Mesodermal cell (in vitro differentiated cells): ENCODE measurements around the gene TAS2R19.
"Not testable (repeated sequence)": the region's sequence is repeated elsewhere in the genome, so short reads cannot be mapped to it uniquely, and the experiment has no call there.

Experiments used
- H3K27ac ChIP-seq: 2 replicates; pipeline ENCODE4 v1.7.0; 2013; ENCODE audit warnings: mild to moderate bottlenecking, low read depth, low read length, moderate library complexity; ENCODE audit not compliant: severe bottlenecking
- H3K36me3 ChIP-seq: 2 replicates; pipeline ENCODE4 v1.7.1; 2013; ENCODE audit warnings: mild to moderate bottlenecking, low read length, moderate library complexity; ENCODE audit not compliant: control insufficient read depth, insufficient read depth
- H3K4me1 ChIP-seq: one replicate; pipeline ENCODE4 v1.7.1; 2013; ENCODE audit warnings: mild to moderate bottlenecking, low read length; ENCODE audit not compliant: insufficient read depth, control insufficient read depth, poor library complexity, severe bottlenecking
- H3K4me3 ChIP-seq: 2 replicates; pipeline ENCODE4 v1.7.0; 2013; ENCODE audit warnings: low read length, control low read depth, mild to moderate bottlenecking; ENCODE audit not compliant: insufficient read depth, poor library complexity, severe bottlenecking; ENCODE audit errors: extremely low read depth
- H3K9me3 ChIP-seq: 2 replicates; pipeline ENCODE4 v1.7.1; 2013; ENCODE audit warnings: mild to moderate bottlenecking, low read length, moderate library complexity; ENCODE audit not compliant: control insufficient read depth
- WGBS, 2 experiments: methylation state at CpG; one replicate each; pipeline ENCODE4 v1.1.5; 2013; ENCODE audit warnings: missing lambda C conversion rate in 2 of 2; ENCODE audit not compliant: insufficient coverage in 2 of 2; 5-methylcytosine and 5-hydroxymethylcytosine counted together

Gene TAS2R19

DNA sequence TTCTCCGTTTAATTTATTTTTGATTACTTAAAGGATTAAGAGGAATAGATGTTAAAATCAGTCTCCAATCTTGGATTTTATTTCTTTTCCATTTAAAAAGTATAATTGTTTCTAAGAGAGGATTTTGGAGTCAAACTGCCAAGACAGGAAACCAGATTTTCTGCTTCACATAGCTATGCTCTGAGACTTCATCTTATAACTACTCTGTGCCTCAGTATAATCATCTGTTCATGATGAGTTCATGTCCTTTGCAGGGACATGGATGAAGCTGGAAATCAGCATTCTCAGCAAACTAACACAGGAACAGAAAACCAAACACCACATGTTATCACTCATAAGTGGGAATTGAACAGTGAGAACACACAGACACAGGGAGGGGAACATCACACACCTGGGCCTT lies 17.7 kb upstream of the TAS2R19 start:
- no peaks in the 10 kb centered on the region for H3K36me3 ChIP-seq
- no peak overlapping the region for H3K27ac ChIP-seq
- no peak overlapping the region for H3K4me3 ChIP-seq
- H3K9me3 ChIP-seq = no peaks in the 10 kb centered on the region
- no peaks in the 10 kb centered on the region for H3K4me1 ChIP-seq
- no CpG with 5 or more reads among the region's 1 CpG for WGBS, 2 experiments

DNA sequence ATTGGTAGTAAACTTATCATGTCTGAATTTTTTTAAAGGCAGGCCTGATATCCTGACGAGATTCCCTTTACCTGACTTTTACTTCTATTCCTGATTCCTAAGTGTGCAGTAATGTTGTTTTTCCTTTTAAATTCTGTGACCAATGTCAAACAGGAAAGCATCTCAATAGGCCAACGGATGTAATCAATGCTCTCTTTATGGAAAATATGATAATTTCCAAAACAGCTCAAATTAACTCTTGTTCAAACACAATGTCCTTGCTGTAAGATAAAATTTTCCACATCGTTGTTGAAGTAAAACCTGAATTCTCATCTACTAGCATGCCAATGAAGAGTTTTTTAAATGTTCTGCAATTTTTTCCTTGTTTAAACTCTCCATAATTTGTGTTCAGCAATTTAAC lies 16.8 kb upstream of the TAS2R19 start:
- Histone ChIP-seq H3K36me3 (no peaks in the 10 kb centered on the region), H3K4me3 (no peak overlapping the region), H3K27ac (no peak overlapping the region), H3K4me1 (no peaks in the 10 kb centered on the region), H3K9me3 (no peaks in the 10 kb centered on the region)
- 100% methylated on average over 1 of the region's 3 CpGs for WGBS, 2 experiments

DNA sequence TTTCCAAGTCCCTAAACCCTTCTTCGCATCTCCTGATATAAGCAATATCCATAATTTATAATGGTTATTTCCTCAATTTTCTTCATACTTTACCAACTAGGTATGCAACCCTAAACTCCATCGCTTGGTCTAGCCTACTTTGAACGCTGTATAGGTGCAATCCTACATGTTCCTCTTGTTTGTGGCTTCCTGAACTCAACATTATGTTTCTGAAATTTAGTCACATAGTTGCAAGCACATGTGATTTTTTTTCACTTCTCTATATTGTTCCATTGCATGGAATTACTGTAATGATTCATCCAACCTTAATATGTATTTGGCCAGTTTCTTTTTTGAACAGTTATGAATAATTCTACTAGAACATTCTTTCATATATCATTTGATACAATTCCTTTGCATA lies 11.5 kb upstream of the TAS2R19 start:
- not testable (repeated sequence) for H3K4me1 ChIP-seq, H3K36me3 ChIP-seq, H3K9me3 ChIP-seq, H3K4me3 ChIP-seq, H3K27ac ChIP-seq
- no CpG with 5 or more reads among the region's 3 CpGs for WGBS, 2 experiments

DNA sequence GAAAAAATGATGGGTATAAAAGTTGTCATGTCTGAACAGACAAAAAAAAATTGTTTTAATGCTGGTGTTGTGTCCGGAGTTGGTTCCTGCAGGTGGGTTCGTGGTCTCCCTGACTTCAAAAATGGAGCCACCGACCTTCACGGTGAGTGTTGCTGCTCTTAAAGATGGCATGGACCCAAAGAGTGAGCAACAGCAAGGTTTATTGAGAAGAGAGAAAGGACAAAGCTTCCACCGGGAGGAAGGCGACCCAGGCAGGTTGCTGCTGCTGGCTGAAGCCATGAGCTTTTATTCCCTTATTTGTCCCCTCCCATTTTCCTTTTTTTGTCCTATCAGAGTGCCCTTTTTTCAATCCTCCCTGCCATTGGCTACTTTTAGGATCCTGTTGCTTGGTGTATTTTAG lies 8.9 kb upstream of the TAS2R19 start, which contains the start of gene TAS2R31:
Gene TAS2R31 (minus strand): TSS at position 101 of the 400 bp plus-strand sequence. CDS start 72 bp downstream, at position 29.
- no peaks in the 10 kb centered on the region for H3K4me1 ChIP-seq
- peaks cover 19% of the 10 kb centered on the region for H3K36me3 ChIP-seq
- H3K4me3 ChIP-seq = no peak within 1 kb of the TSS
- no peaks in the 10 kb centered on the region for H3K9me3 ChIP-seq
- H3K27ac ChIP-seq = no peak within 1 kb of the TSS
- 88 to 90% methylated on average over 5 of the region's 6 CpGs for WGBS, 2 experiments

DNA sequence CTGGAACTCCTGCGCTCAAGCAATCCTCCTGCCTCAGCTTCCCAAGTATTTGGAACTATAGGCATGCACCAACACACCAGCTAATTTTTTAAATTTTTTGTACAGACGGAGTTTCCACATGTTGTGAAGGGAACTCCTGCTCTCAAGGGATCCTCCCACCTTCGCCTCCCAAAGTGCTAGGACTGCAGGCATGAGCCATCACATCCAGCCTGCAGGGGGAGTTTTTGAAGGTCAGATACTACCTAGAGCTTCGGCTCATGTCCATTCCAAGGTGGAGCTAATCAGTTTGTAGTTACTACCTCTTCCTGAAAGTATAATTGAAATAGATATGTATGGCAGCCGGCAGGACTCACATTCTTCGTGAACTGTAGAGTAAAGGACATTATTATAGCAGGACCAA lies 3.7 kb upstream of the TAS2R19 start:
- H3K27ac ChIP-seq = no peak overlapping the region
- peaks cover 27% of the 10 kb centered on the region for H3K36me3 ChIP-seq
- WGBS, 2 experiments = 83 to 88% methylated on average over 3 of the region's 6 CpGs
- no peaks in the 10 kb centered on the region for H3K4me1 ChIP-seq
- no peaks in the 10 kb centered on the region for H3K9me3 ChIP-seq
- no peak overlapping the region for H3K4me3 ChIP-seq

DNA sequence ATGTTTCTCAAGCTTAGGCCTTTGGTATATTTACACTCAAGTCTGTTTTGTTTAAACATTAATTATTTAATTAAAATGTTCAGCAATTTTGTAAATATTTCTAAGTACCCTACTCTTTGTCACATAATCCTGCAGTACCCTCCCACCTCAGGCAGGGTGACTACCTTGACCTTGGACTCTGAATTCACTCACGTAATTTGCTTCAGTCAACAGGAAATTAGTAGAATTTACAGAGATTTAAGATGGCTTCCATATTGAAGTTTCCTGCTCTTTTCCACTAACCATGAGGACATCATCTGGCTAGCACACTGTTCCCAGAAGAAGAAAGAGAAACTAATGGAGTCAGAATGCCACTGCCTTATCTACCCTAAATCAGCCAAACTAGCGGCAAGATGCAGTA lies 967 bp upstream of the TAS2R19 start:
- Histone ChIP-seq H3K36me3 (peaks cover 23% of the 10 kb centered on the region), H3K27ac (no peak overlapping the region), H3K4me3 (no peak overlapping the region), H3K4me1 (no peaks in the 10 kb centered on the region), H3K9me3 (no peaks in the 10 kb centered on the region)
- 83 to 100% methylated on average over 1 of the region's 2 CpGs for WGBS, 2 experiments

DNA sequence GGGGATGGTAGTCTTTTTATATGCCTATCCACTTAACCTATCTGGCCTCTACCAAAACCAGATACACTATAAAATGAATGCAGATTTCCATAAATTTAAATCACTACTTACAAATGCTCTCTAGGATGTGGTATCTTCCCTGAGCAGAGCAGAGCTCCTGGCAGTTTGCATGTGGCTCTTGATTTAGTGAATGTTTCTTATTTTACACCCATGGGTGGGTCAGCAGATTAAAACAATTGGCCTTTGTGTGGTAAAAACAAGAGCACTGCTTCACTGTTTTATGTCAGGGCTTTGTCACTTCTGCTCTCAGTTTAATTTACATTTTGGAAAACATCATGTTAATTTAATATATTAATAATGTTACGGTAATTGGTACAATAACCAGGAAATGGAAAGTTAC lies 5.5 kb downstream of the TAS2R19 start:
- WGBS, 2 experiments = no CpG with 5 or more reads among the region's 1 CpG
- Histone ChIP-seq H3K9me3 (no peaks in the 10 kb centered on the region), H3K36me3 (peaks cover 3% of the 10 kb centered on the region), H3K4me3 (no peak overlapping the region), H3K4me1 (no peaks in the 10 kb centered on the region), H3K27ac (no peak overlapping the region)

DNA sequence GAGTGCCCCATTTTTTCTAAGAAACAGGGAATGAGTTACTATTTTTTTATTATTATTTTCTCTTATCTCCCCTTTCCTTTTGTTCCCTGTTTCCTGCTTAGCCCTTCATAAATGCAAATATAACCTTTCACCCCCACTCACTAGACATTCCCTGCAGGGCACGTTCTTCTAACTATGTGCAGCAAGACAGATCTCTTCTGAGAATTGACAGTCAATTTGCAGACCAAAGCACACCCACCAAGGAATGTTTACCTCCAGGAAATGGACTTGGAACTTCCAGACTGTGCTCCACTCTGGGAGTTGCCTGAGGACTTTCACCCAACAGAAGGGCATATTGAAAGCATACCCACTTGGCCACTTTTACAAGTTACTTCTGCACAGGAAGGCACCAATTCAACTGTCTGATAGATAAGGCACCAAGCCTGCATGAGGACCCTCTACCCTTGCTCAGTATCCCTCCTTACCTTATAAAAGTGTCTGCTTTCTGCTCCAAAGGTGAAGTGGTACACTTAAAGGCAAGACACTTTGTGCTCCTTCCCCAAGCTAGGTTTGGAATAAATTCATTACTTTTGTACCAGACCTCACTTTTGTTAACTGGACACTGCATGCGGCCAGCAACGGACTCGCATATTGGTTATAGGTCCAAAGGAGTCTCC lies 6.5 kb downstream of the TAS2R19 start:
- Histone ChIP-seq H3K4me3 (no peak overlapping the region), H3K4me1 (no peaks in the 10 kb centered on the region), H3K36me3 (no peaks in the 10 kb centered on the region), H3K9me3 (no peaks in the 10 kb centered on the region), H3K27ac (no peak overlapping the region)
- 92% methylated on average over 4 of the region's 4 CpGs for WGBS, 2 experiments

DNA sequence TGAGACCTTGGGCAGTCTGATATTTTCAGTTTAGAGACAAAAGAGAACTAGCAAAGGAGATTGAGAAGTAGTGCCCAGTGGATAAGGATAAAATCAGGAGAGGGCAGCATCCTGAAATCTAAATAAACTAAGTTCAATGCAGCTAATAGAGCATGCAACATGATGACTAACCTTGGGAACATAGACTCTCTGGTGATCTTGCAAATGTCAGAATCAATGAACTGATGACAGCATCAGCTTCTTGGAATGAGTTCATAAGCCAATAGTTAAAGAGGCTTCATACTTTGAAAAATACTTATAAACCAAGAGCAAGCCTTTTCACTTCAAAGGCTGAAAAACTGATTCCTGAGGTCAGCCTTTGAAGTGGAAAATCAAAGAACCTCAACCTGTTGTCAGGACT lies 8.2 kb downstream of the TAS2R19 start:
- no peak overlapping the region for H3K4me3 ChIP-seq
- H3K9me3 ChIP-seq = no peaks in the 10 kb centered on the region
- H3K4me1 ChIP-seq = no peaks in the 10 kb centered on the region
- no peaks in the 10 kb centered on the region for H3K36me3 ChIP-seq
- H3K27ac ChIP-seq = no peak overlapping the region

DNA sequence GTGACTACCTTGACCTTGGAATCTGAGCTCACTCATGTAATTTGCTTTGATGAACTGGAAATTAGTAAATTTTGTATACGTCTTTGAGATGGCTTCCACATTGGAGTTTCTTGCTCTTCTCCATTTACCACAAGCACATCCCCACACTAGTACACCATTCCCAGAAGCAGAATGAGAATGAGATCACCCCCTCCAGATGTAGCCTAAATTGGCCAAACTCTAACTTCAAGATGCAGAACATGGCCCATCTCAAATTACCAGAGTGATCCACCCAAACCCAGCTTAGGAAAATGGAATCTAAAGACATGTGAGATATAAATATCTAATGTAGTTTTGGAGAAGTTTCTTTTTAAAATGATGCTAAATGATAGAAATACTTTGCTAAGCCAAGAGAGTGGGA lies 14.8 kb downstream of the TAS2R19 start:
- H3K9me3 ChIP-seq = no peaks in the 10 kb centered on the region
- no CpG with 5 or more reads among the region's 1 CpG for WGBS, 2 experiments
- H3K4me3 ChIP-seq = no peak overlapping the region
- H3K4me1 ChIP-seq = no peaks in the 10 kb centered on the region
- no peak overlapping the region for H3K27ac ChIP-seq
- no peaks in the 10 kb centered on the region for H3K36me3 ChIP-seq

DNA sequence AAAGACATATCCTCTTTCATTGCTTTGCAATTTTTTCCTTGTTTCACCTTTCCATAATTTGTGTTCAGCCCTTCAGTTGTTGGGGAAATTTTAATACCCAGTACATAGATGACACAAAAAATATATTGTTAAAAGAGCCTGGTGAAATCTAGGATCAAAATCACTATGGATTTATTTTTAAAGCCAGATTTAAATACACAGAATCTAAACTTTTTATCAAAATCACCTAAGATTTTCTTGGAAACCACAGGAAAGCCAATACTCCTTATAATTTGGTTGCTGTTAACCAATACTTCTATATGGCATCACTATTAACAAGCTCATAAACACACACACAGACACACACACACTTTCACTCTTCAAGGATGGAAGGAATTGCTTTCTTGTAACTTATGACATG lies 24.2 kb downstream of the TAS2R19 start, which contains the start of gene TAS2R20:
Gene TAS2R20 (minus strand): TSS at position 101 of the 400 bp plus-strand sequence. CDS start 429 bp downstream, outside the sequence.
- H3K36me3 ChIP-seq = peaks cover 6% of the 10 kb centered on the region
- H3K4me1 ChIP-seq = no peaks in the 10 kb centered on the region
- H3K4me3 ChIP-seq = no peak within 1 kb of the TSS
- H3K9me3 ChIP-seq = no peaks in the 10 kb centered on the region
- no peak within 1 kb of the TSS for H3K27ac ChIP-seq
